Measurements from ENCODE around the gene PPFIBP1.
"Not testable (repeated sequence)": the region's sequence is repeated elsewhere in the genome, so short reads cannot be mapped to it uniquely, and the experiment has no call there.

- TF ChIP-seq CTCF (IDR thresholded peaks at IDR 0.05); EZH2 (IDR thresholded peaks at IDR 0.05; ENCODE audit: borderline replicate concordance, insufficient read depth, low read depth, low read length, poor library complexity, severe bottlenecking): not testable (repeated sequence)
Measured at GRCh38 chr12:27655476-27655875, 131.5 kb downstream of the PPFIBP1 start.
